Fibroblast of lung (primary cell): Measurements from ENCODE around the gene TOLLIP.
"Not testable (repeated sequence)": the region's sequence is repeated elsewhere in the genome, so short reads cannot be mapped to it uniquely, and the experiment has no call there.

ENCODE experiments used
- EZH2 ChIP-seq: IDR thresholded peaks from 2 replicates; pipeline ENCODE4 v1.5.1; 2012; ENCODE audit warnings: low read length, control low read depth, mild to moderate bottlenecking; ENCODE audit errors: missing control alignments
- TF ChIP-seq, protein P1 (sequence below), 2 donors: IDR thresholded peaks in 1 of 2; conservative IDR thresholded peaks in 1 of 2; 1 replicate in 1 of 2; 2 replicates in 1 of 2; pipeline ENCODE4 v1.5.1; 2011 to 2012; ENCODE audit warnings: low read length in 2 of 2, control low read depth in 1 of 2, inconsistent platforms in 1 of 2, low read depth in 1 of 2, mild to moderate bottlenecking in 1 of 2

DNA sequence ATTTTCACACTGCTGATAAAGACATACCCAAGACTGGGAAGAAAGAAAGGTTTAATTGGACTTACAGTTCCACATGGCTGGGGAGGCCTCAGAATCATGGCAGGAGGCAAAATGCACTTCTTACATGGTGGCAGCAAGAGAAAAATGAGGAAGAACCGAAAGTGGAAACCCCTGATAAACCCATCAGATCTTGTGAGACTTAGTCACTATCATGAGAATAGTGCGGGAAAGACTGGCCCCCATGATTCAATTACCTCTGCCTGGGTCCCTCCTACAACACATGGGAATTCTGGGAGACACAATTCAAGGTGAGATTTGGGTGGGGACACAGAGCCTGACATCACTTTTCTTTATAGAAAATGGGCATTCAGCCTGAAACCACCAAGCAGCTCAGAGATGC, 42.5 kb downstream of the TOLLIP start:
- TF ChIP-seq EZH2 = not testable (repeated sequence)
- TF ChIP-seq, protein P1, sequence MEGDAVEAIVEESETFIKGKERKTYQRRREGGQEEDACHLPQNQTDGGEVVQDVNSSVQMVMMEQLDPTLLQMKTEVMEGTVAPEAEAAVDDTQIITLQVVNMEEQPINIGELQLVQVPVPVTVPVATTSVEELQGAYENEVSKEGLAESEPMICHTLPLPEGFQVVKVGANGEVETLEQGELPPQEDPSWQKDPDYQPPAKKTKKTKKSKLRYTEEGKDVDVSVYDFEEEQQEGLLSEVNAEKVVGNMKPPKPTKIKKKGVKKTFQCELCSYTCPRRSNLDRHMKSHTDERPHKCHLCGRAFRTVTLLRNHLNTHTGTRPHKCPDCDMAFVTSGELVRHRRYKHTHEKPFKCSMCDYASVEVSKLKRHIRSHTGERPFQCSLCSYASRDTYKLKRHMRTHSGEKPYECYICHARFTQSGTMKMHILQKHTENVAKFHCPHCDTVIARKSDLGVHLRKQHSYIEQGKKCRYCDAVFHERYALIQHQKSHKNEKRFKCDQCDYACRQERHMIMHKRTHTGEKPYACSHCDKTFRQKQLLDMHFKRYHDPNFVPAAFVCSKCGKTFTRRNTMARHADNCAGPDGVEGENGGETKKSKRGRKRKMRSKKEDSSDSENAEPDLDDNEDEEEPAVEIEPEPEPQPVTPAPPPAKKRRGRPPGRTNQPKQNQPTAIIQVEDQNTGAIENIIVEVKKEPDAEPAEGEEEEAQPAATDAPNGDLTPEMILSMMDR (conservative IDR thresholded peaks at IDR 0.05 in 1 of 2, IDR thresholded peaks at IDR 0.05 in 1 of 2; ENCODE audit: low read depth in 1 of 2, low read length in 2 of 2) = not testable (repeated sequence)
